ENCODE measurements around the gene BIRC6. TPM values are rescaled to one million over a fixed set of nuclear protein-coding genes. Genes with fewer than 3 reads are reported as not detected.
A peak's percentile ranks its signal among the peaks of the same experiment; 100 is the strongest.
"Not testable (repeated sequence)": the region's sequence is repeated elsewhere in the genome, so short reads cannot be mapped to it uniquely, and the experiment has no call there.

BIRC6 gene, protein sequence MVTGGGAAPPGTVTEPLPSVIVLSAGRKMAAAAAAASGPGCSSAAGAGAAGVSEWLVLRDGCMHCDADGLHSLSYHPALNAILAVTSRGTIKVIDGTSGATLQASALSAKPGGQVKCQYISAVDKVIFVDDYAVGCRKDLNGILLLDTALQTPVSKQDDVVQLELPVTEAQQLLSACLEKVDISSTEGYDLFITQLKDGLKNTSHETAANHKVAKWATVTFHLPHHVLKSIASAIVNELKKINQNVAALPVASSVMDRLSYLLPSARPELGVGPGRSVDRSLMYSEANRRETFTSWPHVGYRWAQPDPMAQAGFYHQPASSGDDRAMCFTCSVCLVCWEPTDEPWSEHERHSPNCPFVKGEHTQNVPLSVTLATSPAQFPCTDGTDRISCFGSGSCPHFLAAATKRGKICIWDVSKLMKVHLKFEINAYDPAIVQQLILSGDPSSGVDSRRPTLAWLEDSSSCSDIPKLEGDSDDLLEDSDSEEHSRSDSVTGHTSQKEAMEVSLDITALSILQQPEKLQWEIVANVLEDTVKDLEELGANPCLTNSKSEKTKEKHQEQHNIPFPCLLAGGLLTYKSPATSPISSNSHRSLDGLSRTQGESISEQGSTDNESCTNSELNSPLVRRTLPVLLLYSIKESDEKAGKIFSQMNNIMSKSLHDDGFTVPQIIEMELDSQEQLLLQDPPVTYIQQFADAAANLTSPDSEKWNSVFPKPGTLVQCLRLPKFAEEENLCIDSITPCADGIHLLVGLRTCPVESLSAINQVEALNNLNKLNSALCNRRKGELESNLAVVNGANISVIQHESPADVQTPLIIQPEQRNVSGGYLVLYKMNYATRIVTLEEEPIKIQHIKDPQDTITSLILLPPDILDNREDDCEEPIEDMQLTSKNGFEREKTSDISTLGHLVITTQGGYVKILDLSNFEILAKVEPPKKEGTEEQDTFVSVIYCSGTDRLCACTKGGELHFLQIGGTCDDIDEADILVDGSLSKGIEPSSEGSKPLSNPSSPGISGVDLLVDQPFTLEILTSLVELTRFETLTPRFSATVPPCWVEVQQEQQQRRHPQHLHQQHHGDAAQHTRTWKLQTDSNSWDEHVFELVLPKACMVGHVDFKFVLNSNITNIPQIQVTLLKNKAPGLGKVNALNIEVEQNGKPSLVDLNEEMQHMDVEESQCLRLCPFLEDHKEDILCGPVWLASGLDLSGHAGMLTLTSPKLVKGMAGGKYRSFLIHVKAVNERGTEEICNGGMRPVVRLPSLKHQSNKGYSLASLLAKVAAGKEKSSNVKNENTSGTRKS (N-terminal part only)
- total RNA-seq, result 10 to 100 TPM; 59.7 to 60.9 TPM

DNA sequence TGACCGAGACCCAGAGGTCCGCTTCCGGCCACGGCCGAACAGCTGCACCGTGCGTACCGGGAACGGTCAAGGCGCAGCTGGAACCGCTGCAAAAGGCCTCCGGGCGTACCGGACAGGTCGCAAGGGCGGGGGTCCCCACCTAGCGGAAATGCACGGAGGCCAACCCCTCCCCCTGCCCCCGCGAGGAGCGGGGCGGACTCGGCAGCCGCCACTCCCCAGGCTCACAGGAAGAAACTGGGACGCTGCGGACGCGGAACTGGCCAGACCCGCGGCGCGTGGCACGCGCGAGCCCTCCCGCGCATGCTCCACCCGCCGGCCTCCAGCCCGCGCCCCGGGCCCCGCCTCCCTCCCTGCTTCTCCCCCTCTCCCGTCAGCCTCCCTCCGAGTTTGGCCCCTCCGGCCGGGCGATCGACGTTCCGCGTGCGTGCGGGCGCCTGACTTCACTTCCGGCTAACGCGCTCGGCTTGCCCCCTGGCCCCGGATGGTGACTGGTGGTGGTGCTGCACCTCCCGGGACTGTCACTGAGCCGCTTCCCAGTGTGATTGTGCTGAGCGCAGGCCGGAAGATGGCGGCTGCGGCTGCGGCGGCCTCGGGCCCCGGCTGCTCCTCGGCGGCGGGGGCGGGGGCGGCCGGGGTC, at the start of gene BIRC6:
BIRC6 (plus strand) TSS at position 343 of the 637 bp plus-strand sequence; CDS start at position 482, 139 bp downstream.
- H3K27ac Mint-ChIP-seq, result peak within 1 kb of the TSS; percentile 93
- H3K4me1 Mint-ChIP-seq, result peaks cover 35% of the 10 kb centered on the region
- H3K36me3 Mint-ChIP-seq, result peaks cover 28% of the 10 kb centered on the region
- H3K27me3 Mint-ChIP-seq, result no peaks in the 10 kb centered on the region
- H3K9me3 Mint-ChIP-seq, result peaks cover 3% of the 10 kb centered on the region
- peak within 1 kb of the TSS; percentile 86 for H3K4me3 Mint-ChIP-seq
- peak; percentile 98 for DNase-seq

DNA sequence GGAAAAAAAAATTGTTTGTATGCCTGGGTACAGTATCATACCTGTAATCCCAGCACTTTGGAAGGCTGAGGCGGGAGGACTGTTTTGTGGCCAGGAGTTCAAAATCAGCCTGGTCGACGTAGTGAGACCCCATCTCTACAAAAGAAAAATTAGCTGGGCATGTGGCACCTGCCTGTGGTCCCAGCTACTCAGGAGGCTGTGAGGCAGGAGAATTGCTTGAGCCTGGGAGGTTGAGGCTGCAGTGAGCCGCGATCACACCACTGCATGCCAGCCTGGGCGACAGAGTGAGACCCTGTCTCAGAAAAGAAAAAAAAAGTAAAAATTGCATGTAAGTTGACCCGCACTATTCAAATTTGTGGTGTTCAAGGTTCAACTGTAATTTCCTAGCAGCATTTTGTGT, 46.2 kb upstream of the BIRC6 start:
- H3K9me3 Mint-ChIP-seq, result no peaks in the 10 kb centered on the region
- no peak for DNase-seq
- no peak overlapping the region for H3K27ac Mint-ChIP-seq
- H3K4me1 Mint-ChIP-seq, result no peaks in the 10 kb centered on the region
- H3K27me3 Mint-ChIP-seq, result no peaks in the 10 kb centered on the region
- peaks cover 6% of the 10 kb centered on the region for H3K36me3 Mint-ChIP-seq
- no peak overlapping the region for H3K4me3 Mint-ChIP-seq

DNA sequence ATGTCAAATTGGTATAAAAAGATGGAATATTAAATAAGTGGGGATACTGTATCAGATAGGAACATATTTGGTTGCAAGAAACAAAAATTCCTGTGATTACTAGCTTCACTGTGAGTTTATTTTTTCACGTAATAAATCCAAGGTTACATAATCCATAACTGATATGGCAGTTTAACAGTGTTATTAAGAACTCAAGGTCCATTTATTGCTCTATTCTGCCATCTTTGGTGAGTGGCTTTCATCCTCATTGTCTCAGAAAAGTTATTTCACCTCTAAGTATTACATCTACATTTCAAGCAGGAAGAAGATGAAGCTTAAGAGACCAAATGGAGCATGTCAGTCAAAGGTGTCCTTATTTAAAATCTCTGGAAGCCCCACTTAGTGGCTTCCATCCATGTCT, 41.9 kb upstream of the BIRC6 start:
- H3K4me1 Mint-ChIP-seq, result no peaks in the 10 kb centered on the region
- H3K9me3 Mint-ChIP-seq, result no peaks in the 10 kb centered on the region
- H3K4me3 Mint-ChIP-seq, result no peak overlapping the region
- no peak for DNase-seq
- no peaks in the 10 kb centered on the region for H3K27me3 Mint-ChIP-seq
- H3K36me3 Mint-ChIP-seq, result peaks cover 6% of the 10 kb centered on the region
- no peak overlapping the region for H3K27ac Mint-ChIP-seq

DNA sequence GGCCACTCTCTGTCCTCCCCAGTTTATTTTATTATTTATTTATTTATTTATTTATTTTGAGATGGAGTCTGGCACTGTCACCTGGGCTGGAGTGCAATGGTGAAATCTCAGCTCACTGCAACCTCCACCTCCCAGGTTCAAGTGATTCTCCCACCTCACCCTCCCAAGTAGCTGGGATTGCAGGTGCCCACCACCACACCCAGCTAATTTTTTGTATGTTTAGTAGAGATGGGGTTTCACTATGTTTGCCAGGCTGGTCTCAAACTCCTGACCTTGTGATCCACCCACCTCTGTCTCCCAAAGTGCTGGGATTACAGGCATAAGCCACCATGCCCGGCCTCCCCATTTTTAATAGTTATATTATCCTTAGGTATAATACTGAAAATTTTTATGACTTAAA, 28.1 kb upstream of the BIRC6 start:
- not testable (repeated sequence) for H3K9me3 Mint-ChIP-seq, H3K4me3 Mint-ChIP-seq, DNase-seq, H3K27me3 Mint-ChIP-seq, H3K4me1 Mint-ChIP-seq, H3K27ac Mint-ChIP-seq, H3K36me3 Mint-ChIP-seq

DNA sequence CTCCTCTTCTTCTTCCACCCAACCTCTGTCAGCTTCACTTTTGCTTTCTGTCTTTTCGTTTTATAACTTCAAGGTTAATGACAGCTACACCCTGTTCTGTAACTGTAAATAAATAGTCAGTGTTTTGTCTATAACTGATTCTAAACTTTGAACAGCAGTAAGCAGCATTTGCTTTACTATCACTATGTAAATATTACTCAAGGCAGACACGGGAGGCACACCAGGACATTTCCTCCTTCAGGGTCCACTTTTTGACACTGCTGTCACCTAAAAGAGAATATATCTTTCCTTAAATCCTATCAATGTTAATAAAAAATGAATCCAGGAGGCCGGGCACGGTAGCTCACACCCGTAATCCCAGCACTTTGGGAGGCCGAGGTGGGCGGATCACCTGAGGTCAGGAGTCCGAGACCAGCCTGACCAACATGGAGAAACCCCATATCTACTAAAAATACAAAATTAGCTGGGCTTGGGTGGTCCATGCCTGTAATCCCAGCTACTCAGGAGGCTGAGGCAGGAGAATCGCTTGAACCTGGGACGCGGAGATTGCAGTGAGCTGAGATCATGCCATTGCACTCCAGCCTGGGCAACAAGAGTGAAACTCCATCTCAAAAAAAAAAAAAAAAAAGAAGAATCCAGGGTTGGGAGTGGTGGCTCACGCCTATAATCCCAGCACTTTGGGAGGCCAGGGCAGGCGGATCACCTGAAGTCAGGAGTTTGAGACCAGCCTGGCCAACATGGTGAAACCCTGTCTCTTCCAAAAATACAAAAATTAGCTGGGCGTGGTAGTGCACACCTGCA, 27.4 kb upstream of the BIRC6 start:
- H3K27me3 Mint-ChIP-seq, DNase-seq, H3K27ac Mint-ChIP-seq, H3K4me3 Mint-ChIP-seq, H3K4me1 Mint-ChIP-seq, H3K9me3 Mint-ChIP-seq, H3K36me3 Mint-ChIP-seq: not testable (repeated sequence)

DNA sequence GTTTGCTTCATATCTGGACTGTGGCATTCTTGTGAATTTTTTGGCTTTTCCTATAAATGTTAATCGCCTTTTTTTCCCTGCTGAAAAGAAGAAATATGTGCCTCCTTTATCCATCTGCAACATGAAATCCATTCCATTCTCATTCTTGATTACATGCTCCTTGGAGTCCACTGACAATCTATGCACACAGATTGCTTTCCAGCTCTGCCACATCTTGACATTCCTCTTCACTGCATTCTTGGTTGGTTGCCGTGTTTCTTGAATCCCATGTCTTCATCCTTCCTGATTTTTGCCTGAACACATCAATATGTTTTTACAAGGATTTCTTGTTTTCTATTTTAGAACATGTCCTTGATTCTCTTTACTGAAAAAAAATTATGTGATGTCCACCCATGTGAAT, 26.7 kb upstream of the BIRC6 start:
- Mint-ChIP-seq H3K27me3 (no peaks in the 10 kb centered on the region), H3K4me3 (no peak overlapping the region), H3K4me1 (no peaks in the 10 kb centered on the region), H3K9me3 (no peaks in the 10 kb centered on the region), H3K27ac (no peak overlapping the region), H3K36me3 (peaks cover 2% of the 10 kb centered on the region)
- no peak for DNase-seq

DNA sequence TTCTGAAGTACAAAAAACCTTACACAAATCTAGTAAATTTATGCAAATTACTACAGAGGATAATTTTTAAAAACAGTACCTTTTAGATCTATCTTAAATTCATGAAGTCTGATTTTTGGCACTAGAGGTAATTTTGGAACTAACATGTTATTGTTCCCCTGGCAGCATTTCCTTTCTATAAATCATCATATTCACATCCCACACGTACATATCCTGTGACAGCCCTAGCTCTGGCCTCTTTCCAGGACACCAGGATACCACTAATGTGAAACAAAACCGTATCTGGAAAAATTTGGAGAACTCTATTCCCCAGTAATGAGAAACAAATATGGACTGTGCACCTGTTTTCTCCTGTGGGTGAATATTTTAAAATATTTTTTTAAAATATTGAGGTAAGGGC, 14.0 kb upstream of the BIRC6 start:
- H3K4me1 Mint-ChIP-seq, result no peaks in the 10 kb centered on the region
- H3K9me3 Mint-ChIP-seq, result no peaks in the 10 kb centered on the region
- no peaks in the 10 kb centered on the region for H3K36me3 Mint-ChIP-seq
- no peak for DNase-seq
- H3K27ac Mint-ChIP-seq, result no peak overlapping the region
- H3K27me3 Mint-ChIP-seq, result no peaks in the 10 kb centered on the region
- no peak overlapping the region for H3K4me3 Mint-ChIP-seq

DNA sequence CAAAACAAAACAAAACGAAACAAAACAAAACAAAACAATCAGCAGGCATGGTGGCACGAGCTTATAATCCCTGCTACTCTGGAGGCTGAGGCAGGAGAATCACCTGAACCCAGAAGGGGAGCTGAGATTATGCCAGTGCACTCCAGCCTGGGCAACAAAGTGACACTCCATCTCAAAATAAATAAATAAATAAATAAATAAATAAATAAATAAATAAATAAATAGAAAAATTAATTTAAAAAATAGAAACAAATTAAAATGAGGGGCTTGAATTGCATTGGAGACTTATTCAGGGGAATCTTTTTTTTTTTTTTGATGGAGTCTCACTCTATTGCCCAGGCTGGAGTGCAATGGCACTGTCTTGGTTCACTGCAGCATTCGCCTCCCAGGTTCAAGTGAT, 6.0 kb upstream of the BIRC6 start:
- H3K9me3 Mint-ChIP-seq, DNase-seq, H3K27me3 Mint-ChIP-seq, H3K4me1 Mint-ChIP-seq, H3K27ac Mint-ChIP-seq, H3K4me3 Mint-ChIP-seq, H3K36me3 Mint-ChIP-seq: not testable (repeated sequence)

DNA sequence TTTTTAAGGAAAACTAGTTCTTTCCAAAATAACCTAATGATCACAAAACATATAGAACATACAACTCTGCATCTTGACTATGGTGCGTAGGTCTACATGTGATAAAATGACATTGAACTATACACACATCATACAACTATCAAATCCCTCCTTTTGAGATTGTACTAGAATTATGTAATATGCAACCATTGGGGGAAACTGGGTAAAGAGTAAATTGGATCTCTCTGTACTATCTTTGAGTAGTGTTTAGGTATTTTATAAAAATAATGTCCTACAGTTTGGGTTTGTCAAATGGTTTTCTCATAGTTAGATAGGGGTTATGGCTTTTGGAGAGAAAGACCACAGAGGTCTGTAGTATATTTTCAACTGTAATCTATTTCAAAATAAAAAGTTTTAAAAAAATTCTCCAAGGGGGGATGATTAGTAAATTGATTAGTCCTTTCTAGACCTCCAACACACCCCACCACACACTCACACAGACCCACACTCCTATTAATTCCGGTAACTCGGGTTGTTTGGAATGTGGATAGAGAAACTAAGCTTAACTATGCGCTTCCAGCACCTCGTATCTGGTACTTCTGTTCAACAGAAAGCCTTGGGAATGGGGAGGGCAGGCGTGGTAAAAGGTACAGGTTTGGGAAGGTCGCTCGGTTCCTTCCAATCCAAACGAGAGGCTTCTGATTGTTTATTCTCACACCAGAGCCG, 695 bp upstream of the BIRC6 start:
- Mint-ChIP-seq H3K27me3 (no peaks in the 10 kb centered on the region), H3K9me3 (no peaks in the 10 kb centered on the region), H3K27ac (peak overlapping the region; percentile 86), H3K4me1 (peaks cover 29% of the 10 kb centered on the region), H3K36me3 (peaks cover 22% of the 10 kb centered on the region), H3K4me3 (peak overlapping the region; percentile 86)
- no peak for DNase-seq

DNA sequence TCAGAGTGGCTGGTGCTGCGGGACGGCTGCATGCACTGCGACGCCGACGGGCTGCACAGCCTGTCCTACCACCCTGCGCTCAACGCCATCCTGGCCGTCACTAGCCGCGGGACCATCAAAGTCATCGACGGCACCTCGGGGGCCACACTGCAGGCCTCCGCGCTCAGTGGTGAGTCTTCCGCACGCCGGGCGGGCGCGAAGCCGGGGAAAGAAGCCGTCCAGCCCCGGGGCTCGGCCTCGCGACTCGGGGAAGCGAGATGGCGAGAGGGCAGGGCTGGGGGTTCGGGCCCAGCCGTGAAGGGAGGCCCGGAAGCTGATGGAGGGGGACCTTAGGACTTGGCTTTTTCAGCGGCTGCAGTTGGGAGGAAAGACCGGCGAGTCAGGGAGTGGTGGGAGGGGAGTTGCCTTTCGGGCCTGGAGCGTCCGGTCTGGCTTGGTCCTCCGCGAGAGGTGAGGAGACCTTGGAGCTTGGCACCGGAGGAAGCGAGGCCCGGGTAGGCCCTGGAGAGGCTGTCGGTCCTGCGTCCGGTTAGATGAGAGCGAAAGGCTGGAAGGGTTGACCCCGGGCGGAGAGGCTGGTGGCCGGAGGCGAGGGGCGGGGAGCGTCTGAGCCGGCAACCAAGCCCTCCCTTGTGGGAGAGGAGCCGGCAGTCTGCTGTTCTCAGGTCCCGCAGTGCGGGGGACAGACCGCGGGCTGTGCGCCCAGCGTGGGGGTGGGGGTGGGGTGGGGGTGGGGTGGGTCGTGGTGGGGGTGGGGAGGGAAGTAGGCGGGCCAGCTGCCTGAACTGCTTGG, 691 bp downstream of the BIRC6 start:
- Mint-ChIP-seq H3K27me3 (no peaks in the 10 kb centered on the region), H3K4me3 (peak overlapping the region; percentile 86), H3K27ac (peak overlapping the region; percentile 93), H3K9me3 (peaks cover 3% of the 10 kb centered on the region), H3K4me1 (peaks cover 35% of the 10 kb centered on the region), H3K36me3 (peaks cover 35% of the 10 kb centered on the region)
- DNase-seq, result peak; percentile 47

DNA sequence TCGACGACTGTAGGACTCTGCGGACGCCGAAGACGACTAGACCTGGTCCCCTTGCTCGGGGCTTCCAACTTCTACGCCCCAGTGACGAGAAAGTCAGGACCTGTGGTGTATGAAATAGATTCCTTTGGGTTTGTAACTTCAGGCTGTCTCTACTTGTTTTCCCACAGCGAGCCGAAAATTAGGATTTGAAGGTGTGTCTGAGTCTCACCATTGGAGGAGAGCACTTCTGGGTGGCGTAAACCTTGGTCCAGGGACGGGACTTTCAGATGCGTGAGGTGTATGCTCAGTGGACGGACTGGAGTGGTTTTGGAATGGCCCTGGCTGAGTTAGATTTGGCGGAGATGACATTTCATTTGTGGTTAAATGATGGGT, 1.3 kb downstream of the BIRC6 start:
- peaks cover 38% of the 10 kb centered on the region for H3K36me3 Mint-ChIP-seq
- H3K4me1 Mint-ChIP-seq, result peaks cover 35% of the 10 kb centered on the region
- H3K4me3 Mint-ChIP-seq, result peak overlapping the region; percentile 86
- no peaks in the 10 kb centered on the region for H3K27me3 Mint-ChIP-seq
- peak overlapping the region; percentile 84 for H3K27ac Mint-ChIP-seq
- DNase-seq, result peak; percentile 4
- H3K9me3 Mint-ChIP-seq, result peaks cover 3% of the 10 kb centered on the region

DNA sequence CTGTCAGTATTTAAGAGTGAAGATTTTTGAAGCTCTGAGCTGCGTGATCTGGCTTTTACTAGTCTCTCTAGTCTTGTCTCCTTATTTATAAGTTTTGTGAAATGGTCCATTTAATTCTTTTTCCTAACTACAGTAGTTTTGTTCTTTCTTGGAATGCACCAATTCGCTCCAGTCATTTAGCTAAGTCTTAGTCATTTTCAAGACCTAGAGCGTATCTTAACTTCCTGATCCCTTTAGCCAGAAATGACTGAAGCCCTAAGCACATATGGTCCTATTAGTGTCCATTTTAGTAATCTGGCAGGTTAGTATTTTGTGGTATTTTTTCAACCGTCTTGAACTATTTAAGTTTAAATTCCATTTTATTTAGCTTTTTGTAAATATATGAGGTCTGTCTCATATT, 3.6 kb downstream of the BIRC6 start:
- DNase-seq, result no peak
- H3K27me3 Mint-ChIP-seq, result no peaks in the 10 kb centered on the region
- H3K27ac Mint-ChIP-seq, result no peak overlapping the region
- H3K36me3 Mint-ChIP-seq, result peaks cover 54% of the 10 kb centered on the region
- H3K4me3 Mint-ChIP-seq, result no peak overlapping the region
- peaks cover 3% of the 10 kb centered on the region for H3K9me3 Mint-ChIP-seq
- H3K4me1 Mint-ChIP-seq, result peaks cover 53% of the 10 kb centered on the region

DNA sequence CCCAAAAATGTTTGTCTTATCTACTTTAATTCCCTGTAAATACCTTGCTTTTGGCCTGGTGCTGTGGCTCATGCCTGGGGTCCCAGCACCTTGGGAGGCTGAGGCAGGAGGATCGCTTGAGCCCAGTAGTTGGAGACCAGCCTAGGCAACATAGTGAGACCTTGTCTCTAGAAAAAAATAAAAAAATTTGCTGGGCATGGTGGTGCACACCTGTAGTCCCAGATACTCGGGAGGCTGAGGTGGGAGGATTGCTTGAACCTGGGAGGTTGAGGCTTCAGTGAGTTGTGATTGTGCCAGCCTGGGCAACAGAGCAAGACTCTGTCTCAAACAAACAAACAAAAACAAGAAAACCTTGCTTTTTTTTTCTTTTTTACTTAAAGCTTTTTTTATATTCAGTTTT, 6.2 kb downstream of the BIRC6 start:
- not testable (repeated sequence) for H3K9me3 Mint-ChIP-seq, H3K27ac Mint-ChIP-seq, H3K4me3 Mint-ChIP-seq, H3K27me3 Mint-ChIP-seq, DNase-seq
- Mint-ChIP-seq H3K36me3 (peaks cover 65% of the 10 kb centered on the region), H3K4me1 (peaks cover 63% of the 10 kb centered on the region)

Measured in activated naive CD8-positive, alpha-beta T cell treated with anti-CD3 and anti-CD28 coated beads for 36 hours (primary cell).